HG03097 (cell line): ENCODE data around the gene CHST13.
"Not testable (repeated sequence)": the region's sequence is repeated elsewhere in the genome, so short reads cannot be mapped to it uniquely, and the experiment has no call there.

Source experiments
- ATAC-seq: cut with Tn5 transposase; IDR thresholded peaks from one replicate; pipeline ENCODE4 v1.9.1; 2021; ENCODE audit not compliant: unreplicated experiment, low FRiP score

CHST13 gene

DNA sequence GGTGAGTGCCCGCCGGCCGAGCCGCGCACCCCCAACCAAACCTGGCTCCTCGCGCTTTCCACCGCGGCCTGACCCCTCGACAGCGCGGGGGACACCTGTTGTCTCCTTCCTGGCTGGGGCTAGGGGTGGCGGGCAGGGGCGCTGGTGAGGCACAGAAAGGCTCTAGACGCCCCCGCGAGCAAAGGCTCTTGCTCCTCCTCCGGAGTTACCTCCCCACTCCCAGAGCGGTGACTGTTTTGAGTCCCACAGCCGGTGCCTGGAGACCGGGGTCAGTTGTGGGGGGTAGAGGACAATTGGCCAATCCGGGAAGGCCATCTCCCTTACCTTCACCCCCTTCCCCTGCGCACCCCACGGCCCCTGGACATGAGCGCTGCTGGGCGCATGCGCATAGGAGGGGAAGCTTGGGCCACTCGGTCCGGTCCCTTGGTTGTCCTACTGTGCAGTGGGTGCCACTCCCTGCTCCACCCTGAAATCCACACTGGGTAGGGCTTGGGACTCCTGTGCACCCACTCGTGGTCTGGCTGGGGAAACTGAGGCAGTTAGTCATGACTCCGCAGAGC lies 554 bp downstream of the CHST13 start:
- no peak for ATAC-seq

DNA sequence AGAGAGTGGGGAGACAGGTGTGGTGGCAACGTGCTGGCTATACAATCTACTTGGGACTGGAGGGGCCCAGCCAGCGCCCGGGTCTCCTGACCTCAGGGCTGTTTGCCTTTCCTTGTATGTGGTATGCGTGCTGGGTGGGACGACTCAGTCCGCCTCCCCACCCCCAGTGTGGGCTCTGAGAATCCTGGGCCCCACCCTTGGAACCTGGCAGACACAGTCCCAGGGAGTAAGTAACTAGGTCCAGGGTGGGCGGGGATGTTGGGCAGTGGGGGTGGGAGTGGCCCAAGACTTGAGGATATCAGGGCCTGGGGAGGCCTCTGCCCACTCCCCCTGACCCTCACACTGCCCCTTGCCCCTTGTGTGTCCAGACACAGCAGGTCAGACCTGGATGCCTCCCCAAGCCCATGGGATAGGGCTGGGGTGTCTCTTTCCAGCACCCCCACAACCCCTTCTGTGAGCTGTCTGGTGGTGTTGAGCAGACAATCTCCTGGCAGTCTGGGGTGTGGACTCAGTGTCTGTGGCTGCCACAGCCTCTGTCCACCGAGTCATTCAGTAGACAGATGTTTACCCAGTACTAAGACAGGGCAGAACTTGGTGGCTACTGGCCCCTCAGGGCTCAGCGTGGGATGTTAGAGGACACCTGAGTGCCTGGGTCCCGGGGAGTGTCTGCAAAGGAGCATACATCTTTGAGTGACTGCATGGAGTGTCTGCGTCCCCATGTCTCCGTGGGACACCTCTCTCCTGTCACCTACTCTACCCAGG lies 1.3 kb downstream of the CHST13 start:
- no peak for ATAC-seq

DNA sequence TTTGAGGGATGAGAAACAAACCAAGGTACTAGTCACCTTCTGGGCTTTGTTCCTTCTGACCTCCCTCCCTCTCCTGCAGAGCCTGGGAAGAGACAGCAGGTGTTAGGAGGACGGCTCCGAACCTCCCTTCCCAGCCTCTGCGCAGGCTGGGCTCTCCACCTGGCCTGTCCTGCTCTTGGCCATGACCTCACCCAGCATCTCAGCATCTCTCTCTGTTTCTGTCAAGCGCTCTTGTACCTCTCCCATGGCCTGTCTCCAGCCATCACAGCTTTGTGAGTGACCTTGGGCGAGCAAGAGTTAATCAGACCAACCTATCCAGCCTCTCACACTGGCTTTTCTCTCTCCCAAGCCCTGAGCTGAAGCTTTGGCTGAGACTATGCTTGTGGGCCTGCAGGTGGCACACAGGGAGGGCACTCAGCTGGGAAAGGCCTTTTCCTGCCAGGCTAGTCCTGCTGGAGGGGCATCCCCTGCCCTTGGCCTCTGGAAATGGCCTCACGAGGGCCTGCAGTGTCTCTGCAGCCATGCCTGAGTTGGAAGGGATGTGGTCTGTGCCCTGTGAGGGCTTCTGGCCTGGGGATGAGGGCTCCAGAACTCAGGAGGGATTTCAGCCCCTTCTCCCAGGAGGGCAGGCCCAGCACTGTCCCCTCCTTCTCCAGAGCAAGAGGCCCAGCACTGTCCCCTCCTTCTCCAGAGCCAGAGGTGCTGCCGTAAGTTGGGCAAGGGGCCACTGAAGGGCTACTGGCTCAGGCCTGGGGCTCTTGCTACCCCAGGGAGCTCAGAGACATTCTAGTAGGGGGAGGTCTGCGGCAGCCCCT lies 2.1 kb downstream of the CHST13 start:
- no peak for ATAC-seq

DNA sequence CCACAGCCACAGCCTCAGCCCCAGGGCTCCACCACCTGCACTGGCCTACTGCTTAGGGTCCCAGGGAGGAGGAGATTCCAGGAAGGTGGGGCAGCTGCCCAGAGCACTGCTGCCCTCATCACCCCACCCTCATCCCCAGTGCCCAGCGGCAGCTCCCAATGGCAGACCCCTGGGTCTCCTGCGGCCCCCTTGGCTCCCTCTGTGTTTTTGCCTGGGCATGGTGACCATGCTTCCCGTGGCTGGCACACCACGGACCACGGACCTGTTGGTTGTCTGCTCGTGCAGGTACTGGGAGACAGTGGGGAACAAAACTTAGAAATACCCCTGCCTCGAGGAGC lies 2.7 kb downstream of the CHST13 start:
- ATAC-seq = no peak

DNA sequence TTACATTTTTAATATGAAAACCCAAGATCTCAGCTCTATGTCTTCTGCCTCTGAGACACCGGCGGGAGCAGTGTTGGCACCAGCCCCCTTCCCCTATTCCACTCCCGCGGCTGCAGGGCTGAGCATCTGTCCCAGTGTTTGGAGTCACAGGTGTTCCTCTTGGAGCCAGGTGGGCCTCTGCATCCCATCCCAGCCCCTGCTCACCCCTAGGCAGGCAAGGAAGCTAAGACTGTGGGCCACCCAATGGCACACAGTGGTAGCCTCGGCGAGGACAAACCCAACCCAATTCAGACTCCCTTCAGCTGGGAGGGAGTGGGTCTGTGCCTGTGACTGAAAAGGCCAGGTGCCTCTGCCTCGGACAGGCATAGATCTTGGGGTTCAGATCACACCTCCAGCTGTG lies 3.1 kb downstream of the CHST13 start:
- ATAC-seq = no peak

DNA sequence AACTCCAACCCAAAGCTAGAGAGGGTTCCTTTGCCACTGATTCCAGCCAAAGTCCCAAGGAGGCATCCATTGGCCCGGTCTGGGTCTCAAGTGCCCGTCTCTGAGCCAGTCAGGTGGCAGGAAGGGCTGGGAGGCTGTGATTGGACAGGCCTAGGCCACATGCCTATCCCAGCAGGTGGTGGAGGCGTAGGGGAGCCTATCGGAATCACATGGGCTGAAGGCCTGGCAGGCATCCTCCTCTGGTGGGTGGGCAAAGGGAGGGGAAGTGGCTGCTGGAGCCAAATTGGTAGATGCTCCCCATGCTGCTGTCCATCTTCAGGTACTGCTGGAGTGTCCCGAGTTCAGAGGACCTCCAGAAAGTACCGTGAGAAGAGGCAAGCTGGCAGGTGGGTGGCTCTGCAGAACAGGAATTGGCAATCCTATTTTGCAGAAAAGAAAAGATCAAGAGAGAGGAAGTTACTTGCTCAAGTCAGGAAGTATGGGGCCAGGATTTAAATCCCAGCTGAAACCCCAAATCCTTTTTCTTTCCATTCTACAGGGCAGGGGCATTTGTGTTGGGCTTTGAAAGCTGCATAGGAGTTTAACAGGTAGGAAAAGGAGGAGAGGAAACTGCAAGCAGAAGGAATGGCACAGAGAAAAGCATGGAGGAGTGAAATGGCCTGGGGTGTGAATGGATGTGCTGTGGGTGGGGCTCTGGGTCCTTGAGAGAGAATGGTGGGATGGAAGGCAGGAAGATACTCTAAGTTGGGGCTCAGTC lies 3.7 kb downstream of the CHST13 start:
- ATAC-seq = no peak

DNA sequence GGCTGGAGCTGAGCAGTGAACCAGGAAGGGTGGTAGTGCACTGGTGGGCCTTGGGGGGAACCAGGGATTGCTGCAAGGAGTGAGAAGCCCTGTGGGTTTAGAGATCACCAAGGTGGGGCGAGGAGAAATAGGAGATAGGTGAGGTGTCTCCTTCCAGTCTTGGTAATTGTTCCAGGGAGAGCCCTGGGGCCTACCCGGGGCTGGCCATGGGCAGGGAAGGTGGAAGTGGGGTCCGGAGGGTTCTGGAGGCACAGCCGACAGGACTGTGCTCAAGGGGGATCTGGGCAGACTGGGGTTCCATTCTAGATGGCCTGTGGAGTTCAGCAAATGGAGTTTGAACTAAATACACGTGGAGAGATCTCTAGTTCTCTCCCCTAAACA lies 4.5 kb downstream of the CHST13 start:
- no peak for ATAC-seq

DNA sequence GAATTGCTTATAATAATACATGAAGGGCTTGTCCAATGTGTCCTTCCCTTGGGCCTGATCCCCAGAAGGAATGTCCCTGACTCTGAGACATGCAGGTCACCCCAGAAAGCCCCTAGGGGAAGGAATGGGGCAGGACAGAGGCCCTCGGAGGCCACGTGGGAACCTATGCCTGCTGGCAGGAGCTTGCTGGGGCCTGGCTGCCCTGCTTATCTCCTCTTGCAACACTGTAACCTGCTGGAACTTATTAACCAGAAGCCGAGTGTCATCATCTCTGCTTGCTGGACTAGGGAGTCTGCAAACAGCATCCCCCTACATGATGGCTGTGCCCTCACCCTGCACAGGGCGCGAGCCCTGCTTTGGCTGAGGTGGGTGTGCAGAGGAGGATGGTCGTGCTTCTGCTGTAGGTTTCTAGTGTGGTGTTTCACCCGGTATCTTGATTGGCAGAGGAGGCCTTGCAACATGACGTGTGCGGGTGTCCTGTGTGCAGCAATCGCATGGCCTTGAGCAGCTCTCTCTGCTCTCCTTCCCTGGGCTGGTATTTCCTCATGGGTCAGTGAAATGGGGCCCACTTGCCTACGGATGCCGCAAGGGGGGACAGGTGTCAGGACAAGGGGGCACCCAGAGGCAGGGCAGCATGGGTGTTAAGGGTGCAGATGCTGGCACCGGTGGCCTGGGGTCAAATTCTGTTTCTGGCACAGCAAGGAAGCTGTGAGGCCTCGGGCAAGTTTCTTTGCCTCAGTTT lies 5.0 kb downstream of the CHST13 start:
- no peak for ATAC-seq

DNA sequence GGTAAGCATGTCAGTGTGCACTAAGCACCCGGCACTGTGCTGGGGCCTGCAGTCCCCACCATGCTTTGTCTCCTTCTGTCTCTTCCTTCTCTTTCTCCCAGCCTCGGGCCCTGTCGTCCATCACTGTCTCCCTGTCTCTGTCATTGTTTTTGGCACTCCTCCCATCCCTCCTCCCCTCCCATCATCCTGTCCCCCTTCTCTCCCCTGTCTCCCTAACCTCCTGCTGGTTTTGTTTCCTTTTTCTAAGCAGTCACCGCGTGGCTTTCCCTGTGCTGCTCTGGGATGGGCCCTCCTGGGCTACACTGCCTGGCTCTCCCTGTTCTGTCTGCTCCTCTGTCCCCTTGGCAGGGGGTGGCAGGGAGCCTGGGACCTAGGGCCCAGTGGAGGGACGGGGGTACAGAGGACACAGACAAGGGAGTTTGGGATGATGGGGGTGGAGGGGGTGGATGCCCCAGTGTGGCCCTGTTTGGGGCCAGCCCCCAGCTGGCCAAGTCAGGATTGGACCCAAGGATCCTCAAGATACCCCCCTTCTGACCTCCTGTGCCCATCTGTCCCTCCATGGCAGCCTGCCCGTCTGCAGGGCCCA lies 5.7 kb downstream of the CHST13 start:
- ATAC-seq = no peak

DNA sequence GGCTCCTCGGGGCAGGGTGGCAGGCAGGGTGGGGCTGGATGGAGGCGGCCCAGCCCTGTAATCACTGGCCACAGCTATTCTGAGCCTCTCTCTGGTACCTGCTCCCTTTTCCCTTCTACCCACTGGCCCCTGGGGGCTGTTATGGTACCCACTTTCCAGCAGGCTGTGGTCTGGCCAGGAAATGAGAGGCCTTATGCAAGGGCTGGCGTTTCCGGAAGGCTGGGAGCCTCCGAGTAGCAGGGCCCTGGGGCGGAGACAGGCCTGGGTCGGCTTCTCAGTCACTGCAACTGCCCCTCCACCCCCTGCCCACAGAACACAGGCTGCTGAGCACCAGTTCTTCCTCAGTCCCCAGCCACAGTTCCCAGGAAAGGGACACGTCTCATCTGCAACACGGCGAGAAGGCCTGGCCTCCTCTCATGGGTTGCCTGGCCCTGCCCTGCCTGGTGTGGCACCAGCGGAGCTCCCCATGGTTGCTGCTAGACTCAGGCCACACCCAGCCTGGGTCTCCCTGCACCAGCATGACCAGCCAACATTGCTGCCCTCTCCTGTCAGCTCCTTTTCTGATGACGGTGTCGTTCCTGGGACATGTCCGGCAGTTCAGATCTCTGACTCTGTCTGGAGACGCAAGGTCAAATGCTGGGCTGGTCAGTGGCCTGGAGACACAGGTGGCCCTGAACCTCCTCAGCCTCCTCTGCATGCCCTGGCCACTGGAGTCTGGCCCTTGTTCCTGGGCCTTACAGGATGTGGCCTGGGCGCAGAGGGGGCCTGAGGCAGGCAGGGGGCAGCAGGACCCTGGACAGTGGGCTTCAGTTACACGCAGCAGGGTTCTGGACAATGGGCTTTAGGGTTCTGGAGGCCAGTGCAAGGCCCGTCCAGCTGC lies 6.5 kb downstream of the CHST13 start:
- peak; percentile 67 for ATAC-seq

DNA sequence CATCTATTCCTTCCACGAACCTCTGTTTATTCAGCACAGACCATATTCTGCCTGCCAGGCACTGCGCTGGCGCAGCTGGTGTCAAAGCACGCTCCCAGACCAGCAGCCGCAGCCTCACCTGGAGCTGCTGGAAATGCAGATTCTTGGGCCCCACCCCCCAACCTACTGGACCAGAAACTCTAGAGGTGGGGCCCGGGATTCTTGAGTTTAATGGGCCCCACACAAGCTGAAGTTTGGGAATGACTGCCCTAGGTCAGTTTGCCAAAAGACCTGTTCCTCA lies 7.0 kb downstream of the CHST13 start:
- ATAC-seq = no peak

DNA sequence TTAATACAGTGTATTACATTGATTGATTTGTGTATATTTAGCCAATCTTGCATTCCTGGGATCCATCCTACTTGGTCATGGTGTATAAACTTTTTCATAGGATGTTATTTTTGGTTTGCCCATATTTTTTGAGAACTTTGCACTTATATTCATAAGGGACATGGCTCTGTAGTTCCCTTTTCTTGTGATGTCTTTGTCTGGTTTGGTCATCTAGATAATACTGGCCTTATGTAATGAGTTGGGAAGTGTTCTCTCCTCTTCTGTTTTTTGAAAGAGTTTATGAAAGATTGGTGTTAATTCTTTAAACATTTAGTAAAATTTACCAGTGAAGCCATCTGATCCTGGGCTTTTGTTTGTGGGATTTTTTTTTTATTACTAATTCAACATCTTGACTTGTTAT lies 9.6 kb downstream of the CHST13 start:
- no peak for ATAC-seq

DNA sequence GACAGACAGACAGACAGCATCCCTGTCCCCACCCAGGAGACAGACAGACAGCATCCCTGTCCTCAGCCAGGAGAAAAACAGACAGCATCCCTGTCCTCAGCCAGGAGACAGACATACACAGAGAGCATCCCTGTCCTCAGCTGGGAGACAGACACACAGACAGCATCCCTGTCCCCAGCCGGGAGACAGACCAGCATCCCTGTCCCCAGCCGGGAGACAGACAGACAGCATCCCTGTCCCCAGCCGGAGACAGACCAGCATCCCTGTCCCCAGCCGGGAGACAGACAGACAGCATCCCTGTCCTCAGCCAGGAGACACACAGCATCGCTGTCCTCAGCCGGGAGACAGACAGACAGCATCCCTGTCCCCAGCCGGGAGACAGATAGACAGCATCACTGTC lies 10.8 kb downstream of the CHST13 start:
- ATAC-seq = not testable (repeated sequence)

DNA sequence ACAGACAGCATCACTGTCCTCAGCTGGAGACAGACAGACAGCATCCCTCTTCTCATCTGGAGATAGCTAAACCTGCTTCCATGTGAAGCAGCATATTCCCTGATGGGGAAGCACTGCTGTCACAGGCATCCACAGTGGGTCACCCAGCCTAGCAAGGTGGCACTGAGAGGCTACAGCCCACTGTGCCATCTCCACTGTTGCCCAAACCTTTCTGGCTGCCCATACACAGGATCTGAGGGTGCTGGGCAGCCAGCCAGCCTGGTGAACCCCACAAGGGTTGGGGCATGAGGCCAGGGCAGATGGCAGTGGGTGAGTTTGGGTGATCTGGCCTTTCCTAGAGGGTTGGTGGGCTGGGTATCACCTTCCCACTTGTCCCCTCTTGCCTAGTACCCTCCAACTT lies 11.7 kb downstream of the CHST13 start:
- no peak for ATAC-seq

DNA sequence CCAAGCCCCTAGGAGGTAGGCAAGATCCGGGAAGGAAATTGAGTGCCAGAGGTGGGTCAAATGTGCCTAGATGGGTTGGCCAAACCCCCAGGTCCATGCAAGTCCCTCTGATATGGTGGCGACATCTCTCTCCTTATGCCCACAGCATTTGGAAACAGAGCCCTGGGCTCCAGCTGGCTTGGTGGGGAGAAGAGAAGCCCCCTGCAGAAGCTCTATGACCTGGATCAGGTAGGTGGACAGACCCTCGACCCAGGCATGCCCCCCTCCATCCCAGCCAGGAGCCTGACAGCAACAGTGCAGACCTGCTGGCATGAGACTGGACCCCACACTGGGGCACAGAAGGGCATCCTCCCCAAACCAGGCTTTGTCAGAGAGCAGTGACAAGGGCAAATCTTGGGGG lies 12.2 kb downstream of the CHST13 start:
- ATAC-seq = no peak

DNA sequence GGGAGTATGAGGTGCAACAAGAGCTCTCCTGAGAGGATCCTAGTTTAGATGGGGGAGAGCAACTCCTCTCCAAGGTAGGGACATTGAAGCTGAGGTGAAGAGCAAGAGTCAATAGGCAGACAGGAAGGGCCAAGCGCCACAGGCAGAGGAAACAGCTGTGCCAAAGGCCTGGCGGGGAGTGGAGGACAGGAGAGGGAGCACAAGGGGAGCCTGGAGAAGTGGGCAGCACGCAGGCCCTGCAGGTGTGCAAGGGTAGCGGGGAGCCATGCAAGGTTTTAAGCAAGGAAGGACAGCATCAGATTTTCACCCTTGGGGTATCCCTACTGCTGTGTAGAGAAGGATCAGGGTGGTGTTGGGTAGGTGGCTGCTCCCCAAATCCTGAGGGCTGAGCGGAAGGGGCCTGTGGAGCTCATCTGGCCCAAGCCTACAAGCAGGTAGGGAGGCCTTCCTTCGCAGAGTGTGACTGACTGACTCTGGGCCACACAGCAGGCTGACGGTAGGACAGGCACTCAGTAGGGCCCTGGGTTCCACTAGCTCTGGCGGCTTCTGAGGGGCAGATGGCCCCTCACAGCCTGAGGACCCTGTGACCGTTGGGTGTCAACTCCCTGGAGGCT lies 13.3 kb downstream of the CHST13 start:
- no peak for ATAC-seq

DNA sequence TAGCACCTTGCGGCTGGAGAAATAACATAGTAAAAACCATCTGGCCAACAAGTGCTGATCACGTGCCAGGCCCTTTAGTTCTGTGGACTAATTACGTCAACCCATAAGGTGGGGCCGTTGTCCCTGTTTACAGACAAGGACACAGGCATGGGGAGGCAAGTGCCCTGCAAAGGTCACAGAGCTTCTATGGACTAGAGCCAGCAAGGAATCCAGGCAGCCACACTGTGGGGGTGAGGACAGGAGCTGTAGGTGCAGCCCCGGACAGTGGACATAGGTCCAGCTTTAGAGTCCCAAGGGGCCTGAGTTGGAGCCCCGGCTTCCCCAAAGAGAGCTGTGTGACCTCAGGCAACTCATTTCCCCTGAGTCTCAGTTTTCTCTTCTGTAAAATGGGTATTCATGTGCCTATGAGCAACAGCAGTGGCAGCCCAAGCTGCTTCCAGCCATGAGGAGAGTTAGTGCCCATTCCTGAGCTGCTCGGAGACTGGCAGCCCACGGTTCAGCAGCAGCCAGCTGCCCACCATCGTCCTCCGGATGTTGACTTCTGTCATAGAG lies 13.9 kb downstream of the CHST13 start:
- ATAC-seq = no peak

DNA sequence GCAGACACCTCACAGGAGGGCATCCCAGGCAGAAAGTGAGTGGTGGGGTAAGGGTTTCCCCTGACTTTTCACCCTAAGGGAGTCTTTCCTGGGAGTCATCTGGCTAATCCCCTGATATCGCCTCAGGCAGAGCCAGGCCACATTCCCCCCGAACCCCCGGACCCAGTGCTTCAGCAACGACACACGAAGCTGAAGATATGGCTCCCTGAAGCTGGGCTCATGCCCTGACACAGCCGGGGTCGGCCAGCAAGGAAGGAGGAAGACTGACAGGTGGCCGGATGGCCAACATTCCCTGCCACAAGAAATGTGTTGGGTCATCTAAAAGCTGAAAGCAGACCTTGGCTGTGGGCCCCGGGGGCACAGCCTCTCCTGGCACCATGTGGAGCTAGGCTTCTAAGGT lies 14.4 kb downstream of the CHST13 start:
- no peak for ATAC-seq

DNA sequence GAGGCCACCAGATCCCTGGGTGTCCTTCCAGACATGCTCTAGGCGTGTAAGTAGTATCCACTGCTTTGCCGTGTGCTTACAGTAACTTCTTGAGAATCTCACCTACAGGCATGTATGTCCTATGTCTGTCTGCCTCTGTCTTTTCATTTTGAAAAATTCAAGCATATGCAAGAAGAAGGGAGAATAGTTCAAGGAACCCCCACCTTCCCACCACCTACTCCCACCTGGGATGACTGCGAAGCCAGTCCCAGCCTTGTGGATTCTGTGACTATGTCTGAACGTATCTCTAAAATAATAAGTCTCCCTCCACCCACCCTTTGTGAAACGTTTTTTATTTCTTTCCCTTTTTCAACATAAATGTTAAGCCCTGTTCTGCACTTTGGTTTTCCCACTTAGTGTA lies 15.0 kb downstream of the CHST13 start:
- no peak for ATAC-seq
